ENCODE data around the gene NHERF2.

The NHERF2 gene

GRCh38 chr16:2039274-2040031 lies 12.8 kb downstream of the NHERF2 start:
- Mint-ChIP-seq H3K27ac (peak overlapping the region; percentile 97), H3K4me3 (no peak overlapping the region), H3K36me3 (ENCODE audit: low read depth) (no peaks in the 10 kb centered on the region), H3K9me3 (no peaks in the 10 kb centered on the region), H3K4me1 (peaks cover 37% of the 10 kb centered on the region), H3K27me3 (ENCODE audit: low read depth, poor library complexity) (no peaks in the 10 kb centered on the region)
- DNase-seq = no peak
- TF ChIP-seq, protein P1, sequence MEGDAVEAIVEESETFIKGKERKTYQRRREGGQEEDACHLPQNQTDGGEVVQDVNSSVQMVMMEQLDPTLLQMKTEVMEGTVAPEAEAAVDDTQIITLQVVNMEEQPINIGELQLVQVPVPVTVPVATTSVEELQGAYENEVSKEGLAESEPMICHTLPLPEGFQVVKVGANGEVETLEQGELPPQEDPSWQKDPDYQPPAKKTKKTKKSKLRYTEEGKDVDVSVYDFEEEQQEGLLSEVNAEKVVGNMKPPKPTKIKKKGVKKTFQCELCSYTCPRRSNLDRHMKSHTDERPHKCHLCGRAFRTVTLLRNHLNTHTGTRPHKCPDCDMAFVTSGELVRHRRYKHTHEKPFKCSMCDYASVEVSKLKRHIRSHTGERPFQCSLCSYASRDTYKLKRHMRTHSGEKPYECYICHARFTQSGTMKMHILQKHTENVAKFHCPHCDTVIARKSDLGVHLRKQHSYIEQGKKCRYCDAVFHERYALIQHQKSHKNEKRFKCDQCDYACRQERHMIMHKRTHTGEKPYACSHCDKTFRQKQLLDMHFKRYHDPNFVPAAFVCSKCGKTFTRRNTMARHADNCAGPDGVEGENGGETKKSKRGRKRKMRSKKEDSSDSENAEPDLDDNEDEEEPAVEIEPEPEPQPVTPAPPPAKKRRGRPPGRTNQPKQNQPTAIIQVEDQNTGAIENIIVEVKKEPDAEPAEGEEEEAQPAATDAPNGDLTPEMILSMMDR (IDR thresholded peaks at IDR 0.05) = no peak

DNA sequence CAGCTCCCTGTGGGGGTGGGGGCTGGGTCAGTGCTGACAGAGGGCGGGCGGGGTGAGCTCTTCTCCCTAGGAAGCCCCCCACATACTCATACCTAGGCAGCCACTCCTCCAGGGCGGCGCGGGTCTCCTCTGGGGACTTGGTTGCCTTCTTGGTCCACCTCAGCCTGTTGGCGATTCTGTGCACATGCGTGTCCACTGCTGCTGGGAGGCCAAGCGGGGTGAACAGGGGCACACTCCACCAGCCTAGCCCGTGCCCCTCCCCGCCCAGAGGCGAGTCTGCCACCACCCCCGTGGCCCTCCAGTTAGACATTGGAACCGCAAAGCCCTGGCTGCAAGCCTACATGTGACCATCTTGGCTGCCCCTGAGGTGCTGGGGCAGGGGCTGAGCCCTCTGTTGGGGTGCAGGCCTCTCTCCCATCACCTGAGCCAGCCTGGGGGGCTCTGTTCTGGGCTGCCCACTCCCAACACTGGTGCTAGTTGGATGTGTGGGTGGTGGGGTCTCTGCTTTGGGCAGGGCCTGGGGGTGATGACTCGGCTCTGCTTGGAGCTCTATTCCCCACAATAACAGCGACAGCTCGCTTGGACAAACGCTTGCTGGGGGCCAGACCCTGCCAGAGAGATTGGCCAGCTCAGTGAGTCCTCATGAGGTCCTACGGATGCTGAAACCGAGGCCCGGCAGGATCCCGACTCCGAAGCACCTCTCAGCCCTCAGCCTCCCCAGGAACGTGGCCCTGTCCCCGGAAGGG lies 13.5 kb downstream of the NHERF2 start:
- no peak for DNase-seq
- peaks cover 32% of the 10 kb centered on the region for H3K4me1 Mint-ChIP-seq
- H3K36me3 Mint-ChIP-seq (ENCODE audit: low read depth) = no peaks in the 10 kb centered on the region
- no peaks in the 10 kb centered on the region for H3K27me3 Mint-ChIP-seq (ENCODE audit: low read depth, poor library complexity)
- no peak overlapping the region for H3K27ac Mint-ChIP-seq
- H3K4me3 Mint-ChIP-seq = no peak overlapping the region
- no peaks in the 10 kb centered on the region for H3K9me3 Mint-ChIP-seq
- TF ChIP-seq, protein P1 (IDR thresholded peaks at IDR 0.05) = no peak

- TF ChIP-seq, protein P1 (IDR thresholded peaks at IDR 0.05) = no peak
- Mint-ChIP-seq H3K27me3 (ENCODE audit: low read depth, poor library complexity) (no peaks in the 10 kb centered on the region), H3K27ac (no peak overlapping the region), H3K4me1 (peaks cover 32% of the 10 kb centered on the region), H3K9me3 (no peaks in the 10 kb centered on the region), H3K36me3 (ENCODE audit: low read depth) (no peaks in the 10 kb centered on the region), H3K4me3 (no peak overlapping the region)
- no peak for DNase-seq
Measured at GRCh38 chr16:2040787-2041522, 14.3 kb downstream of the NHERF2 start.

- TF ChIP-seq, protein P1 (IDR thresholded peaks at IDR 0.05) = no peak
- Mint-ChIP-seq H3K27ac (no peak overlapping the region), H3K27me3 (ENCODE audit: low read depth, poor library complexity) (peaks cover 3% of the 10 kb centered on the region), H3K4me1 (peaks cover 41% of the 10 kb centered on the region), H3K9me3 (no peaks in the 10 kb centered on the region), H3K36me3 (ENCODE audit: low read depth) (peaks cover 4% of the 10 kb centered on the region), H3K4me3 (no peak overlapping the region)
- DNase-seq = no peak
Measured at GRCh38 chr16:2042171-2042985, 15.7 kb downstream of the NHERF2 start.

- Mint-ChIP-seq H3K9me3 (no peaks in the 10 kb centered on the region), H3K36me3 (ENCODE audit: low read depth) (peaks cover 4% of the 10 kb centered on the region), H3K4me1 (peaks cover 35% of the 10 kb centered on the region), H3K27me3 (ENCODE audit: low read depth, poor library complexity) (peaks cover 3% of the 10 kb centered on the region), H3K4me3 (no peak overlapping the region), H3K27ac (peak overlapping the region; percentile 58)
- TF ChIP-seq, protein P1 (IDR thresholded peaks at IDR 0.05) = no peak
- DNase-seq = no peak
Measured at GRCh38 chr16:2042986-2043666, 16.4 kb downstream of the NHERF2 start.
